Measurements from ENCODE around the gene DCHS2.

DNA sequence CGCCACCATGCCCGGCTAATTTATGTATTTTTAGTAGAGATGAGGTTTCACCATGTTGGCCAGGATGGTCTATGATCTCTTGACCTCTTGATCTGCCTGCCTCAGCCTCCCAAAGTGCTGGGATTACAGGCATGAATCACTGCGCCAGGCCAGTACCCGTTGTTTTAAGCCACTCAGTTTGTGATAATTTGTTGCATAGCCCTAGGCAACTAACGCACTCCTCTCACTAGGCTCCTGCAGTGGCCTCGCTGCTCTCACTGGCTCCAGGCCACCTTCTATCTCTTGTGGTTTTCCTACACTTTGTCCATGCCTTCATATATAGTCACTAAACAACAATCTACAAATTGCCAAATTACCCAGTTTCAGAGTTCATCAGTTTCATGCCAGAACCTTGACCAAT is 58.1 kb downstream of the DCHS2 start:
- TF ChIP-seq POLR2A (IDR thresholded peaks at IDR 0.05; ENCODE audit: low read depth, low read length) (no peak), PAX5 (IDR thresholded peaks at IDR 0.05; ENCODE audit: insufficient read depth, low read length, severe bottlenecking) (no peak), SPI1 (IDR thresholded peaks at IDR 0.05; ENCODE audit: low read depth, low read length) (no peak), POLR2AphosphoS5 (IDR thresholded peaks at IDR 0.05; ENCODE audit: low read depth, low read length) (no peak)

All from GM12891 (cell line).